Activated CD4-positive, alpha-beta memory T cell treated with anti-CD3 and anti-CD28 coated beads, Interleukin-2, amount 10 ng/mL, durations not matched to agents 7 days and 5 days (primary cell): ENCODE results near the gene GARRE1. TPM values are rescaled to one million over a fixed set of nuclear protein-coding genes. Genes with fewer than 3 reads are reported as not detected.
"Not testable (repeated sequence)": the region's sequence is repeated elsewhere in the genome, so short reads cannot be mapped to it uniquely, and the experiment has no call there.

ENCODE experiments used
- CTCF ChIA-PET: fragments of 350-600 bp; sonication (Branson Sonifier 250); formaldehyde crosslinking; loops from one replicate; lab custom pipeline; 2021; ENCODE audit warnings: antibody characterized with exemption, inconsistent platforms; lab: Charles Lee
- POLR2A ChIA-PET: fragments of 350-600 bp; sonication (Branson Sonifier 250); formaldehyde crosslinking; loops from one replicate; lab custom pipeline; 2021; ENCODE audit warnings: antibody characterized with exemption; lab: Charles Lee
- DNase-seq: peaks from one replicate; pipeline ENCODE4 v3.0.0-alpha.2; 2020
- H3K27ac Mint-ChIP-seq: one replicate; pipeline ENCODE4 v1.8.0; 2021; ENCODE audit warnings: mild to moderate bottlenecking, mixed read lengths
- H3K27me3 Mint-ChIP-seq: one replicate; pipeline ENCODE4 v1.8.0; 2021; ENCODE audit warnings: mixed read lengths
- H3K36me3 Mint-ChIP-seq: one replicate; pipeline ENCODE4 v1.8.0; 2021; ENCODE audit warnings: low read depth, mixed read lengths
- H3K4me1 Mint-ChIP-seq: one replicate; pipeline ENCODE4 v1.8.0; 2021; ENCODE audit warnings: mixed read lengths
- H3K4me3 Mint-ChIP-seq: one replicate; pipeline ENCODE4 v1.8.0; 2021; ENCODE audit warnings: mild to moderate bottlenecking, mixed read lengths
- H3K9me3 Mint-ChIP-seq: one replicate; pipeline ENCODE4 v1.8.0; 2021; ENCODE audit warnings: mixed read lengths
- total RNA-seq, 2 experiments: library from RNA; stranded (reverse); gene quantifications; one replicate each; pipeline ENCODE4 v1.2.3, GENCODE V29; 2021

GARRE1 gene
- total RNA-seq, 2 experiments from 2014 or later = 14.3 to 14.4 TPM

GRCh38 chr19:34253681-34254045 is 691 bp upstream of the GARRE1 start:
- H3K4me1 Mint-ChIP-seq = peaks cover 24% of the 10 kb centered on the region

DNA sequence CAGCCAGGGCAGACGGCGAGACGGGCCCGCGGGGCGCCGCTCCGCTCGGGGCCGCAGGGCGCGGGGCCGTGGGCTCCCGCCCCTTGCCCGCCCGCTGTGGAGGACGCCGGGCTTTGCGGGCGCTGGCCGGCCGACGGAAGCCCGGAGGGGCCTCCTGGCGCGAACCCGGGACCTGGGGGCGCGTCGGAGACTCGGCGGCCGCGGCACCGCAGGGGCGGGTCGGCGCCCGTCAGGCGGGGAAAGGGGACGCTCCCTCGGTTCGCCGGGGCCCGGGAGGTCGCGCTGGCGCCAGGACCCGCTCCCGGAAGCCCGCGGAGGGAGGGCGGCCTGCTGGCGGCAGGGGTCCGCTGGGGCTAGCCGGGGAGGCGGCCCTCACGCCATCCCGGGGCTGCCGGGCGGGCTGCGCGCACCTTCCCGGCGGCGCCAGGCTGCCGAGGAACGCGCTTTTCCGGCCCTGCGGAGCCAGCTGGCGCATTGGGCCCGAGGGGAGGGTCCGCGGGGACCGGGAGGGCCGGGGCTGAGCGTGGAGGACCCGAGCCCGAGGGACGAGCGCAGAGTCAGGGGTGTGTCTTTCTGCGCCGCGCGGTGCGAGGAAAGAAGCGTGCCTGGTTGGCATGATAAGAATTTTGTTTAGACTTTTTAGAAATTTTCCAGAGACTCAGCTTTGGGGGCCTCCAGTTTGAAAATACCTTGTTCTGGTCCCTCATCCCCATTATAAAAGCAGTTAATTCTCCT is 511 bp downstream of the GARRE1 start:
- Mint-ChIP-seq H3K36me3 (no peaks in the 10 kb centered on the region), H3K27ac (peak overlapping the region; percentile 66), H3K4me1 (peaks cover 24% of the 10 kb centered on the region), H3K9me3 (no peaks in the 10 kb centered on the region), H3K27me3 (no peaks in the 10 kb centered on the region), H3K4me3 (peak overlapping the region; percentile 86)
- peak; percentile 37 for DNase-seq
- ChIA-PET CTCF (no interaction called here), POLR2A (interaction anchor here (0.8 to 1.0 kb wide), 2 partner anchors 15 to 82 kb away, joined by 3 to 6 read pairs; no protein-coding TSS in a partner anchor)

More at GRCh38 chr19:34253681-34254045, 691 bp upstream of the GARRE1 start:
- H3K27ac Mint-ChIP-seq = peak overlapping the region; percentile 89
- peak overlapping the region; percentile 86 for H3K4me3 Mint-ChIP-seq
- CTCF ChIA-PET, DNase-seq, H3K36me3 Mint-ChIP-seq, H3K27me3 Mint-ChIP-seq, H3K9me3 Mint-ChIP-seq: not testable (repeated sequence)
- POLR2A ChIA-PET = interaction anchor here (0.6 to 0.8 kb wide), 2 partner anchors 43 to 81 kb away, joined by 3 to 5 read pairs; partner anchors contain the start of gene LSM14A

GRCh38 chr19:34255546-34255945 is 1.2 kb downstream of the GARRE1 start:
- POLR2A ChIA-PET = interaction anchor here (0.8 to 1.0 kb wide), 2 partner anchors 14 to 83 kb away, joined by 3 to 6 read pairs; no protein-coding TSS in a partner anchor
- Mint-ChIP-seq H3K4me1 (peaks cover 24% of the 10 kb centered on the region), H3K9me3 (no peaks in the 10 kb centered on the region), H3K4me3 (peak overlapping the region; percentile 70), H3K27ac (peak overlapping the region; percentile 66), H3K27me3 (no peaks in the 10 kb centered on the region), H3K36me3 (no peaks in the 10 kb centered on the region)
- DNase-seq = no peak
- CTCF ChIA-PET = no interaction called here

DNA sequence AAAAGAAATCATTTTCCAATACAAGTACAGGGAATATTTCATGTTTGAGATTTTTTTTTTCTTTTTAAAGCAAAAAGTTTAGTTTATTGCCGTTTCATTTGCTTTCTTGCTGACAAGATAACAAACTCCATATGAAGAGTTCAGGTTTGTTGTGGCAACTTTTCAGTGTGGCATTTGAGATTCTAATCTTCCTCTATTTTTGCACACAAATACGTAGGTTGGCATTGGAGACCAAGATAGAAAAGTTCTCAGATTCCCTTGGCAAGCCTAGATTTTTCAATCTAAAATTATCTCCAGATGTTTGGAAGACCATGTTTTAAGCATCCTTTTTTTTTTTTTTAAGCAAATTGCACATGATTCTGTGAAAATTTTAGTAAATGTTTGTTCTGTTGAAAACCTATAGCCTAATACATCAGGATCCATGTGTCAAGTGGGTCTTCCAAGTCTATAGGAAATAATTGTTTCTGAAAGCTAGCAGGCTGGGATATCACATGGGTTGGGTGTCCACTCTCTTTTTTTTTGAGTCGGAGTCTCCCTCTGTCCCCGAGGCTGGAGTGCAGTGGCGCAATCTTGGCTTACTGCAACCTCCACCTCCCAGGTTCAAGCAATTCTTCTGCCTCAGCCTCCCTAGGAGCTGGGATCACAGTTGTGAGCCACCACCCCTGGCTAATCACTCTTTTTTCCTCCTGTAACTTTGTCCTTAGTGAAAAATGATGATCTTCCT is 2.6 kb downstream of the GARRE1 start:
- ChIA-PET CTCF (no interaction called here), POLR2A (interaction anchor here (0.7 kb wide), 1 partner anchor 13 kb away, joined by 4 read pairs; no protein-coding TSS in a partner anchor)
- Mint-ChIP-seq H3K27me3 (no peaks in the 10 kb centered on the region), H3K9me3 (no peaks in the 10 kb centered on the region), H3K4me3 (peak overlapping the region; percentile 13), H3K27ac (no peak overlapping the region), H3K4me1 (peaks cover 24% of the 10 kb centered on the region), H3K36me3 (no peaks in the 10 kb centered on the region)
- DNase-seq = no peak

DNA sequence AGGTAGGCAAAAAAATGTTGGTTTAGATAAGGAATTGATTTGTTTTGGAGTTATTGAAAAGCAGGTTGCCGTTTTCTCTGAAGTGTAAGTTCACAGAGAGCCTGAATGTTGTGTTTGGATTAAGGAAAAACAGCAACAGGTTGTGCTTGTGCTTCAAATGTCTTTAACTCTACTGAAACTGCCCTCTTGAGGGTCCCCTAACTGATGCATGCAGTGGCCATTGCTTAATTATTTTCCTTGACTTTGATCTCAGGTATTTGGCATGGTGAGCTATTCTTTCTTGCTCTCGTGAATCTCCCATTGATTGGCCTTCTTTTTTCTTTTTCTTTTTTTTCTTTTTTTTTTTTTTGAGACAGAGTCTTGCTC is 3.2 kb downstream of the GARRE1 start:
- DNase-seq = no peak
- peaks cover 24% of the 10 kb centered on the region for H3K4me1 Mint-ChIP-seq
- ChIA-PET POLR2A (interaction anchor here (0.7 kb wide), 1 partner anchor 13 kb away, joined by 4 read pairs; no protein-coding TSS in a partner anchor), CTCF (no interaction called here)
- H3K9me3 Mint-ChIP-seq = no peaks in the 10 kb centered on the region
- no peak overlapping the region for H3K27ac Mint-ChIP-seq
- H3K36me3 Mint-ChIP-seq = no peaks in the 10 kb centered on the region
- H3K27me3 Mint-ChIP-seq = no peaks in the 10 kb centered on the region
- no peak overlapping the region for H3K4me3 Mint-ChIP-seq

- H3K27me3 Mint-ChIP-seq = no peaks in the 10 kb centered on the region
- H3K27ac Mint-ChIP-seq = no peak overlapping the region
- no peaks in the 10 kb centered on the region for H3K36me3 Mint-ChIP-seq
- ChIA-PET POLR2A (interaction anchor here (1.4 kb wide), 1 partner anchor 10 kb away, joined by 4 read pairs; no protein-coding TSS in a partner anchor), CTCF (no interaction called here)
- no peak overlapping the region for H3K4me3 Mint-ChIP-seq
- no peak for DNase-seq
- no peaks in the 10 kb centered on the region for H3K9me3 Mint-ChIP-seq
- peaks cover 18% of the 10 kb centered on the region for H3K4me1 Mint-ChIP-seq
Observed at GRCh38 chr19:34259367-34260095, 5.2 kb downstream of the GARRE1 start.

GRCh38 chr19:34260771-34261173 is 6.4 kb downstream of the GARRE1 start:
- no peak for DNase-seq
- no peaks in the 10 kb centered on the region for H3K9me3 Mint-ChIP-seq
- no peak overlapping the region for H3K4me3 Mint-ChIP-seq
- no peaks in the 10 kb centered on the region for H3K36me3 Mint-ChIP-seq
- no peaks in the 10 kb centered on the region for H3K27me3 Mint-ChIP-seq
- CTCF ChIA-PET = interaction anchor here (0.7 to 1.7 kb wide), 2 partner anchors 9 to 141 kb away, joined by 3 to 6 read pairs; no protein-coding TSS in a partner anchor
- H3K27ac Mint-ChIP-seq = no peak overlapping the region
- peaks cover 21% of the 10 kb centered on the region for H3K4me1 Mint-ChIP-seq
- POLR2A ChIA-PET = no interaction called here

DNA sequence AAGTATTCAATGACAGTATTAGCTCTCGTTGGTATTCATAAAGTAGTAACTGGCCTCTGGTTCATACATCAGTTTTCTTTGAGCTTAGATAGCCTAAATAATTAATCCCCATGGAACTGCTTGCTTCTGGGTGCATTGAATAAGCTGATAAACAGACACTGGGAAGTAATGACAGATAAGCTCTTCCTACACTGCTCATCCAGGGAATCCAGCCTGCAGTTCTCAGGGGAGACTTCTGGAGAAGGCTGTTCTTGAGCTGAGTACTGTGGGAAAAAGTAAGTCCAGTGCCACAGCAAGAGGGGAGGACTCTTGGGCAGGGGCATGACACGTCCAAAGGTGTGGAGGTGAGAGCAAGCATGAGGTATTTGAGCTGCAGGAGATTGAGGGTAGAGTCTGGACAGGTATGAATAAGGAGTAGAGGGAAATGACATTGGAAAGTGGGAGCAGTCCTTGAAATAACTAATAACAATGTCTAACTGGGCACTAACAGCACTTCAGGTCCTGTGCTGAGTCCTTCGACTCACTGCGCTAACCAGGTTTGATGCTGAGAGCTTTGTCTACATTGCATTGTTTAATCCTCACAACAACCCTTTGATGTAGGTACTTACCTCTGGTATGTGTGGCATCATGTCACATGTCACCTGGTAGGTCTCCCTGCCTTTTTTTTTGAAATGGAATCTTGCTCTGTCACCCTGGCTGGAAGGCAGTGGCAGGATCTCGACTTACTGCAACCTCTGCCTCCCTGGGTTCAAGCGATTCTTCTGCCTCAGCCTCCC is 7.2 kb downstream of the GARRE1 start:
- POLR2A ChIA-PET = interaction anchor here (1.3 kb wide), 1 partner anchor 10 kb away, joined by 4 read pairs; no protein-coding TSS in a partner anchor
- H3K4me1 Mint-ChIP-seq = peaks cover 21% of the 10 kb centered on the region

GRCh38 chr19:34263745-34264237 is 9.4 kb downstream of the GARRE1 start:
- Mint-ChIP-seq H3K27ac (no peak overlapping the region), H3K36me3 (no peaks in the 10 kb centered on the region), H3K27me3 (no peaks in the 10 kb centered on the region), H3K4me3 (no peak overlapping the region), H3K4me1 (peaks cover 18% of the 10 kb centered on the region), H3K9me3 (no peaks in the 10 kb centered on the region)
- ChIA-PET POLR2A (interaction anchor here (0.6 kb wide), 1 partner anchor 62 kb away, joined by 3 read pairs; no protein-coding TSS in a partner anchor), CTCF (interaction anchor here (1.3 kb wide), 1 partner anchor 83 kb away, joined by 3 read pairs; no protein-coding TSS in a partner anchor)
- no peak for DNase-seq

More for the DNA sequence above, 7.2 kb downstream of the GARRE1 start:
- no peaks in the 10 kb centered on the region for H3K9me3 Mint-ChIP-seq
- DNase-seq = no peak
- no peak overlapping the region for H3K27ac Mint-ChIP-seq
- H3K4me3 Mint-ChIP-seq = no peak overlapping the region
- CTCF ChIA-PET = interaction anchor here (0.7 to 1.7 kb wide), 2 partner anchors 8 to 142 kb away, joined by 3 to 6 read pairs; no protein-coding TSS in a partner anchor
- no peaks in the 10 kb centered on the region for H3K36me3 Mint-ChIP-seq
- no peaks in the 10 kb centered on the region for H3K27me3 Mint-ChIP-seq

- Mint-ChIP-seq H3K27me3 (no peaks in the 10 kb centered on the region), H3K4me3 (no peak overlapping the region), H3K36me3 (no peaks in the 10 kb centered on the region), H3K4me1 (peaks cover 32% of the 10 kb centered on the region), H3K27ac (no peak overlapping the region), H3K9me3 (no peaks in the 10 kb centered on the region)
- POLR2A ChIA-PET = no interaction called here
- DNase-seq = no peak
- CTCF ChIA-PET = no interaction called here
Observed at GRCh38 chr19:34265221-34265650, 10.9 kb downstream of the GARRE1 start.

DNA sequence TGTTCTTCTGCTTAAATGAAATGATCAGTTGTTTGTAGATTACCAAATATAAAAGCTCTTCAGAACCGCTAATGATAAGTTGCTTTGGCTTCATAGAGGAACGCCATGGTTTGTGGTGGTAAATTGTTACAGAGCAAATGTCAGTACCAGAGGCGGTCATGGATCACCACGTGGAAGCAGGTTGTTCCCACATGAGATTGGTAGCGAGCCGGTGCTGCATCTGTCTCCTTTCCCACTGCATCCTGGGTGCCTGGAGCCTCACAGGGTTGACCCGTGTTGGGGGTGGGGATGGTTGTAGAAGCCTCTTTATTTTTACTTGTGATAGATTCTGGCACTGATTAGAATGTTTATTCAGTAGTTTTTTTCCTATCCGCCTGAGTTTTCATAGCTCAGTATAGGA is 14.7 kb downstream of the GARRE1 start:
- no peaks in the 10 kb centered on the region for H3K9me3 Mint-ChIP-seq
- peak overlapping the region; percentile 29 for H3K4me3 Mint-ChIP-seq
- ChIA-PET POLR2A (interaction anchor here (0.8 to 2.8 kb wide), 10 partner anchors 10 to 97 kb away, joined by 3 to 9 read pairs (median 4); partner anchors contain the start of genes GPI and LSM14A), CTCF (interaction anchor here (0.8 to 1.4 kb wide), 5 partner anchors 8 to 75 kb away, joined by 3 to 6 read pairs (median 4); no protein-coding TSS in a partner anchor)
- DNase-seq = no peak
- no peaks in the 10 kb centered on the region for H3K27me3 Mint-ChIP-seq
- peak overlapping the region; percentile 38 for H3K27ac Mint-ChIP-seq
- peaks cover 5% of the 10 kb centered on the region for H3K36me3 Mint-ChIP-seq
- H3K4me1 Mint-ChIP-seq = peaks cover 42% of the 10 kb centered on the region
